ENCODE results near the gene SLK.

The SLK gene

GRCh38 chr10:104032144-104032775 is 65.3 kb downstream of the SLK start:
- in situ Hi-C loops (cut with MboI; ENCODE audit: low sequenced_read_pairs): no loop called here

GRCh38 chr10:104033401-104033930 is 66.5 kb downstream of the SLK start:
- in situ Hi-C loops (cut with MboI; ENCODE audit: low sequenced_read_pairs): no loop called here

GRCh38 chr10:104033966-104034365 is 67.0 kb downstream of the SLK start:
- in situ Hi-C loops (cut with MboI; ENCODE audit: low sequenced_read_pairs): no loop called here

GRCh38 chr10:104034401-104035193 is 67.7 kb downstream of the SLK start:
- in situ Hi-C loops (cut with MboI; ENCODE audit: low sequenced_read_pairs): no loop called here

- in situ Hi-C loops (cut with MboI; ENCODE audit: low sequenced_read_pairs): no loop called here
Observed at GRCh38 chr10:104035194-104036068, 68.5 kb downstream of the SLK start.

GRCh38 chr10:104036069-104036384 is 69.1 kb downstream of the SLK start:
- in situ Hi-C loops (cut with MboI; ENCODE audit: low sequenced_read_pairs): no loop called here

DNA sequence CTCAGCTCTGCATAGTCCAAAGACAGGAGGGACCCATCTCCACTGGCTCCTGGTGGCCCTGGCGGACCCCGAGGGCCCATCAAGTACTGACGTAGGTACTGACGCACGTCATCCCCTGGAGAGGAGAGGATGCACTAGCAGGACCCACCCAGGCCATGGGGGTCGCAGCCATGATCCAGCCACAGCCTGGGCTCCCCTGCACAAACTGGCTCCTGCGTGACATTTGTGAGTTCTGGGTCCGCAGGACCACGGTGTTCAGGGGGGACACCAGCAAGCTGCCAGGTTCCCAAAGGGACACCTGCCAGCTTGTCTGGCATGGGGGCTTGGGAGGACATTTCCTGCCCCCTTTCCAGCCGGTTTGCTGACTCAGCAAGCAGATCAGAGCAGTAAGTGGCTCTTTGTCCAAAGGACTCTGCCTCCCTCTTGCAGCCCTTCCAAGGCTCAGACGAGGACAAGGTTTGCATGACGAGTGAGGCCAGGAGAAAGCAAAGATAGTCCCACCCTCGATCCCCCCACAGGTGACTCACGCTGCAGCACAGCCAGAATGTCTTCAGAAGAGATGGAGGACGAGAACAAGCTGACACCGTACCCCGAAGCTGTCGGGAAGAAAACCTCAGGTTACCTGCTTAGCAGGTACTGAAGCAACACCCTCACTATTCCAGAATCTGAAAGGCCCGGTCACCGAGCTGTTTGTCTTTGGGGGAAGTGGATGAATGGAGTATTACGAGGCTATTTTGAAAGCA is 69.7 kb downstream of the SLK start:
- in situ Hi-C loops (cut with MboI; ENCODE audit: low sequenced_read_pairs): no loop called here

DNA sequence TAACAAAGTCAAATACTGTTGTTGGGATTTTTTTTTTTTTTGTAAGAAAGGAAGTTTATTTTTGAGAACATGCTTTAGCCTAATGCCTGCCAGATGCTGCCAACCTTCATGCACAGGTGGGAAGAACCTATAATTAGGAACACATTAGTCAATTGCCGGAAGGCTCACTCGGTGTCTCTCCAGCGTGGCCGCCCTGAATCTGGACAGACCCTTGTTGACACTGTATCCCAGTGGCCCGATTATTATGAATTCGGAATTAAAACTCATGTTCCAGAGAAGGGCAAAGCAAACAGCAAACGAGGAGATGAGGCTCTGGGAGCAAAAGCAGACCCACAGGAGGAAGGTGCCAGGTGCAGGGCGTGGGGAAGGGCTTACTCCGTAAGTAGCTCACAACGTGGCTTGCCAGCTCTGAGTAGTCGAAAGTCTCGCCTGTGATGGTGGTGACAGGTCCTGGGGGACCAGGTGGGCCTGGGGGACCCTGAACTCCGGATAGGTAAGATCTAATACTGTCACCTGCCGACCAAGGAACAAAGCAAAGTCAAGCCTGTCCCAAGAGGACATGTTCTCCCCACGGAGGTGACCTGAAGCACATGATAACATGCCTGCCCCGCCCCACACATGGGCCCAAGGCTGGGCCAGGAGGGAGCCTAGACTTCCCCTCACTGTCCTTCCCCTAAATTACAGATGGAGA is 70.5 kb downstream of the SLK start:
- in situ Hi-C loops (cut with MboI; ENCODE audit: low sequenced_read_pairs): no loop called here

DNA sequence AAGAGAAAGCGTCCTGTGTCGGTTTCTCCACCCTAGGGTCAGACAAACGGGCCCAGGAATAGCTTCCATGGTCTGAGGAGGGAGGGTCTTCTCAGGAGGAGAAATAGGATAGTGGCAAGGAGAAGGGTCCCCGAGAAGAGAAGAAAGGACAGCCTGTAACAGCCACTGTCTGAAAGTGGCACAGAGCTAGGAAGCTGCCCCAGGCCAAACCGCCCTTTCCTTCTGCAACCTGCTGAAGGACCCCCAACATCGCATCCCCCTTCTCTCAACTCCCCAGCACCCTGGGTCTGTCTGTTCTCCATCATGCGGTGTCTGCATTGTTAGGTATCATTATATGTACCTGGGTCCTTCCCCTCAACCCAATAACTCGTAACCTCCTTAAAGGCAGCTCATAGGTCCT is 71.6 kb downstream of the SLK start:
- in situ Hi-C loops (cut with MboI; ENCODE audit: low sequenced_read_pairs): no loop called here

DNA sequence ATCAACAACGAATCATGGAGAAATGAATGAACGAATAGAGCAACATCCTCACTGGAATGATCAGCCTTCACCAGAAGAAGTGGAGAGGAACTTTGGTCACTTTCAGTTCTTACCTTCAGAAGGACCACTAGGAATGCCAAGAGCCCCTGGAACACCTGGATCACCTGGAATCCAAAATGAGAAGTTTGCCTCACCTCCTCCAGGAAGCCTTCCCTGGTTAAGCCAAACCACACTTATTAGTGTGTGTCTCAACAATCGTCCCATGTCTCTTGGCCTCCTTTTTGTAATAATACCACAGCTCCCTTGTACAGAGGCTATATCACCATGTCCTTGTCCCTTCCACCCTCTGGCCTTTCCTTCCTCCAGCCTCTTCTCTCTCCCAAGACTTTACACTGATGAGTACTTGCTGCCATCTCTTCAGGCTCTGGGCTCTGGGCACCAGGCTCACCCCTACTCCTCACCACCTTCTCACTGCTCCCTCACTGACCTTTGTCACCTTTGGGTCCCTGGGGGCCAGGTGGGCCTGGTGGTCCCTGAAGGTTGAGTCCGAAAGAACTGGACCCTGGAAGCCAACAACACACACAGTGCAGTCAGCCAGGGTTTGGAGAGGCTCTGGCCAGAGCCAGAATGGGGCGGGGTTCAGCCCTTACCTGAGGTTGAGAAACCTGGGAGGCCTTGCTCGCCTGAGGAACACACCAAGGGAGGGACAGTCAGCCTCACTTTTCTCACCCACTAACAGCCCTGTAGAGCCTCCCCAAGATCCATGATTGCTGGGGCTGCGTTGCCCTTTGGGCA is 72.2 kb downstream of the SLK start:
- in situ Hi-C loops (cut with MboI; ENCODE audit: low sequenced_read_pairs): no loop called here

DNA sequence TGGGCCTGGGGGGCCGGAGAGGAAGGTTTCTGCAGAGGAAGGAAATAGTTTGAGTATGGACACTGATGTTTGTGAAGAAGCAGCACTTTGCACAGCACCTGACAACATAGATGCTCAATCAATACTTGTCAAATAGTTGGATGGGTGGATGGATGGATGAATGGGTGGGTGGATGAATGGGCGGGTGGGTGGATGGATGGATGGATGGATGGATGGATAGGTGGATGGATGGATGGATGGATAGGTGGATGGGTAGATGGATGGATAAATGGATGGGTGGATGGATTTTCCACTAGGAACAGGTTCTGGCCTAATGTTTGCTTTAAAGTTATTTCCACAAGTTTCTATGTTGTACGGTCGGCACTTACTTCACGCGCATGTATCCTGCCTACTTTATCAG is 73.4 kb downstream of the SLK start:
- in situ Hi-C loops (cut with MboI; ENCODE audit: low sequenced_read_pairs): no loop called here

DNA sequence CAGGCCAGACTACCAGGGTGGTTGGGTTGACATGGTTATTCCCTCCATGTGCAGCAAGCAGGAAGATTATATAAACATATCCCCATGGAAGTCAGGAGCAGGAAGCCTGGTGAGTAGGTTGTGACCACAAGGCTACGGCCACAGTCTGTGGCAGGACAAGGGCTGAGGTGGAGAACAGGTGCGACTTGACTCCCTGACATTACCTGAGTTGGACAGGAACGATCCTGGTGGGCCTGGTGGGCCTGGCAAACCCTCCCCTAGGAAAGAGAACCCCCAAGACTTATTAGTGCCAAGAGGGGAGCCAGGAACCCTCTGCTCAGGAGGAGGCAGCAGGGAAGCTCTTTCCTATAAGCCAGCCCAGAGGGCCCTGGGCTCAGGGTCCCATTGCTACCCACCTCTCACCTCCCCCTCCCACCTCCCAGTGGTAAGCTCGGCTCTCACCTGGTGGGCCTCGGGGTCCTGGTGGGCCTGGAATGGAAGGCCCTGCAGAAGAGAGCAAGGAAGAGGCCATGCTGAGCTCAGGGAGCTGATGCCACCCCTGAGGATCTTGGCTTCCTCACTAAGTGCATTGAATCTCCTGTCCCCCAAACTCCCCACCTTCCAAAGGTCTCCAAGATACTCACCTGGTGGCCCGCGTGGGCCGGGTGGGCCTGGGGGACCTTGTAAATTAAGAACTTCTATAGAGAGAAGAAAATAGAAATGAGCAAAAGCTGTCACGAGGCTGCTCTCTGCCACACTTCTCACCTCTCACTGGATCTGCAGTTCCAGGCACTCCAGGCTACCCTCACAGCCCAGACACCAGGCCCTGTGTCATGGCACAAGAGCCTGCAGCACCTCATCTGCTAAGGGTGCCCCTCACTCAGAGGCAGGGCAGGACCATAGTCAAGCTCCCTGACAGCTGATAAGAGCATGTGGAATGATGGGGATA is 74.2 kb downstream of the SLK start:
- in situ Hi-C loops (cut with MboI; ENCODE audit: low sequenced_read_pairs): no loop called here

DNA sequence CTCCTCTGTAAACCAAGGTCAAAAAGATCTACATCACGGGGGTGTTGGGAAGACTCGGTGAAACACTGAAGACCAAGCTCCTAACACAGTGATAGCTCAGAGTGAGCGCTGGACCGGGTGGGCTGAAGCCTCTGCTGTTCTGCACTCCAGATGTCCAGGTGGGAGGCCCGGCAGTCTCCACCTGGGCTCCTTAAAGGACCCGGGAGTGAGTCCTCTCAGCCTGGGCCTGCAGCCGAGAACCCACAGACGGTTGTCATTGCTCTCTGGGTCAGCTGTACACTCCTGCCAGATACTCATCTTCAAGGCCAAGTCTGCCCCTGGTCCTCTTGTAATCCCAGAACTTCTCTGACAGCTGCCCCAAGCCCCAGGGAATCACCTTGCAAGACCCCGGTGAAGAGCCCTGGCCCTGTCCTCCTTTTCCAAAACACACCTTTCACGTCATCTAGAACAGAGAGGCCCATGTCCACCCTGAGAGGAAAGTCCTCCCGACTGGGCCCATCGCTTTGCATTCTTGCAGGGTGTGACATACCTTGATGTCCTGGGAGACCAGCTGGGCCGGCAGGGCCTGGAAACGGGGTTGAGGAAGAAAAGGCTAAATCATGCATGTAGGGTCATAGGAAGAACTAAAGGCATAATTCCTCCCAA is 75.1 kb downstream of the SLK start:
- in situ Hi-C loops (cut with MboI; ENCODE audit: low sequenced_read_pairs): no loop called here

- in situ Hi-C loops (cut with MboI; ENCODE audit: low sequenced_read_pairs): no loop called here
Observed at GRCh38 chr10:104043185-104043830, 76.4 kb downstream of the SLK start.

DNA sequence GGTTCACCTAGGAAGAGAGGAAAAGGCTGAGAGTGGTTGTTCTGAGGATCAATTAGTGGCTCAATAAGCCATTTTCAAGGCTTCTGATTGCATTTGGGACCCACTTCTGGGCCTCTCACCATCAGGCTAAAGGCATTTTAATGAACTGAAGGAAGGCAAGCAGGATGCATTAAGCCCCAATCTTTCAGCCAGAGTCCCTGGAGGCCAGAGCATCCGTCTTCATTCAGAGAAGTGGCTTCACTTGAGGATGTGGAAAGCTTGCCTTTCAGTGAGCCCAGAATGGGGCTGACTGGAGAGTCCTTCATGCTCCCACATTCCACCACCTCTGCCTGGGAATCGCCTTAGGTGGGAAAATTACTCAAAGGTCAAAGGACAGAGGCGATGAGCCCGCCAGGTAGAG is 76.9 kb downstream of the SLK start:
- in situ Hi-C loops (cut with MboI; ENCODE audit: low sequenced_read_pairs): no loop called here

DNA sequence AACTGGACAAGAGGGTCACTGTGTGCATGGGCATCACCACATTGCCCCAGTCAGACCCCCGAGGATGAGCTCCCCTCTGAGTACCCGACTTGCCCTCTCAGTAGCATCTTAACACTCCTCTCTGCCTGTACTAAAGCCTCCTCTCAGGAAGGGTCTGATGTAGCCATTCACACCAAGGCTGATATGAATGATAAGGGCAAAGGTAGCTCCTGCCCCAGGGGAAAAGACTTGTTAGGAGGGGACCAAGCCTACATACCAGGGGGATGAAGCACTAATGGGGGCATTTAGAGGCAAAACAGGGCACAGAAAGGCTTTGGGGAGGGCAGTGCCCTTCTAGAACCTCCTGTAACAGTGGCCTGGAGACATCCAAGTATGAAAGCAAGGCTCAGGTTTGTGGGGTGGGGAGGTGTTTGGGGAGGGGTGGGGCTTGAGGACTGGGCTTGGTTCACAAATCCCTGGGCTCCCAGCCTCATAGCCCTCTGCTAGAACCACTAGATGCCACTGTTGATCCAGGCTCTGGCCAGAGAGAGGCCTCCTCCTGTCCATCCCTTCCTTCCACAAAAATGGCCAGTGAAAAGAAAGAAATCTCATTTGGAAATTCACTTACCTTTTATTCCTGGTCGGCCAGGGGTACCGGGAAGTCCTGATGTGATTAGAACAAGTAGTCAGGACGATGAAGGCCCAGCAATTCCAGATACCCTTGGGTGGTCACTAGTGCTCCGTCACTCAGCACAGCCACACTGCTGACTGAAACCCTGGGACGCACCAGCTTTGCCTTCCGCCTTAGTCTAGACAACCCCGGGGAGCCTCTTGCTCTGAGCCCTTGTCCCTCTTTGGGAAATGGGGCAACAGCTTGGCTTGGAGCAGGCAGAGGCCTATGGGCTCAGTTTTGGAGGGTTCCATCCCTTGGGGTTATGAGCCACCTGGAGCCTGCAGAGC is 78.5 kb downstream of the SLK start:
- in situ Hi-C loops (cut with MboI; ENCODE audit: low sequenced_read_pairs): no loop called here
